Panc1 (cell line): Measurements from ENCODE around the gene NUMBL. TPM values are rescaled to one million over a fixed set of nuclear protein-coding genes. Genes with fewer than 3 reads are reported as not detected.

Source experiments
- ATAC-seq: fragments of 200-7000 bp; cut with Tn5 transposase; 2 replicates; pipeline ENCODE4 v1.9.1; 2020; ENCODE audit warnings: mild to moderate bottlenecking, moderate library complexity
- BruUV-seq: library from RNA; stranded (reverse); fragments of 400-500 nt; replicated peaks from 2 replicates; lab custom pipeline; 2021; lab: Mats Ljungman, UMichigan
- CTCF ChIA-PET: fragments of 300-600 bp; sonication (Branson Sonifier 250); formaldehyde crosslinking; loops from one replicate; lab custom pipeline; 2022; ENCODE audit warnings: antibody characterized with exemption; lab: Charles Lee
- POLR2A ChIA-PET: fragments of 300-600 bp; sonication (Branson Sonifier 250); formaldehyde crosslinking; loops from one replicate; lab custom pipeline; 2022; ENCODE audit warnings: antibody characterized with exemption; lab: Charles Lee
- DNase-seq: peaks from one replicate; pipeline ENCODE4 v3.0.0-alpha.2; 2010; ENCODE audit warnings: low read depth, low spot score
- H3K27ac ChIP-seq: 2 replicates; pipeline ENCODE4 v1.5.1; 2011; ENCODE audit warnings: mild to moderate bottlenecking, low read length, inconsistent platforms
- H3K27me3 ChIP-seq: fragments of 200-500 bp; sonication (Bioruptor generic); 2 replicates; pipeline ENCODE4 v1.6.0; 2014; ENCODE audit warnings: low read length, inconsistent platforms; ENCODE audit not compliant: control insufficient read depth, insufficient read depth
- H3K36me3 ChIP-seq: fragments of 200-500 bp; sonication (Bioruptor generic); 2 replicates; pipeline ENCODE4 v1.5.1; 2014; ENCODE audit warnings: inconsistent platforms, mild to moderate bottlenecking, low read length, moderate library complexity; ENCODE audit not compliant: control insufficient read depth, insufficient read depth
- H3K4me1 ChIP-seq: 2 replicates; pipeline ENCODE4 v1.5.1; 2011; ENCODE audit warnings: inconsistent platforms, mild to moderate bottlenecking, low read length, moderate library complexity; ENCODE audit not compliant: control insufficient read depth, insufficient read depth
- H3K4me3 ChIP-seq, 2 experiments: 2 replicates each; pipeline ENCODE4 v1.5.1; 2011 to 2012; ENCODE audit warnings: low read depth in 2 of 2, low read length in 2 of 2, mild to moderate bottlenecking in 2 of 2, inconsistent platforms in 1 of 2, moderate library complexity in 1 of 2
- H3K9me3 ChIP-seq: fragments of 200-500 bp; sonication (Bioruptor generic); 2 replicates; pipeline ENCODE4 v1.5.1; 2014; ENCODE audit warnings: low read depth, mild to moderate bottlenecking, inconsistent platforms, low read length, moderate library complexity; ENCODE audit not compliant: control insufficient read depth, insufficient read depth
- POLR2AphosphoS5 ChIP-seq: IDR thresholded peaks from 2 replicates; pipeline ENCODE4 v1.6.1; 2012; ENCODE audit warnings: mild to moderate bottlenecking, low read depth, low read length, moderate library complexity
- REST ChIP-seq, 2 experiments: IDR thresholded peaks; 2 replicates each; pipeline ENCODE4 v1.6.1; 2011 to 2012; ENCODE audit warnings: low read depth in 2 of 2, control low read depth in 1 of 2, low read length in 1 of 2, mild to moderate bottlenecking in 1 of 2, moderate library complexity in 1 of 2; ENCODE audit not compliant: insufficient read depth in 1 of 2
- SIN3A ChIP-seq: IDR thresholded peaks from 2 replicates; pipeline ENCODE4 v1.6.1; 2012; ENCODE audit warnings: low read depth, mild to moderate bottlenecking, low read length, moderate library complexity, borderline replicate concordance; ENCODE audit not compliant: insufficient read depth
- TCF7L2 ChIP-seq: IDR thresholded peaks from 2 replicates; pipeline ENCODE4 v1.6.1; 2011; ENCODE audit warnings: mild to moderate bottlenecking, low read depth, low read length, inconsistent platforms
- in situ Hi-C: cut with HindIII; loops from 2 replicates; pipeline ENCODE4 v1.10.0; 2016; ENCODE audit warnings: low sequenced_read_pairs, low pct_unique_long_range_greater_than_20kb
- intact Hi-C: fragments of 100-400 bp; cut with micrococcal nuclease; formaldehyde crosslinking; loops from one replicate; pipeline ENCODE4 v1.10.0; 2022; ENCODE audit not compliant: unreplicated experiment
- total RNA-seq: library from RNA; stranded (reverse); gene quantifications from one replicate; pipeline ENCODE4 v1.2.1, GENCODE V29; 2021; ENCODE audit not compliant: unreplicated experiment
- TF ChIP-seq, protein P1 (sequence below): fragments of 450-650 bp; IDR thresholded peaks from 2 replicates; pipeline ENCODE4 v1.5.1; 2017; ENCODE audit warnings: mild to moderate bottlenecking

NUMBL gene
- total RNA-seq, 1 experiment from 2014 or later = 27.6 TPM

GRCh38 chr19:40716482-40717324 is 26.3 kb upstream of the NUMBL start, which contains the start of the genes COQ8B and ITPKC:
Gene COQ8B (minus strand): TSS chr19:40716886. CDS start chr19:40714632, 2,254 bp downstream.
Gene ITPKC (plus strand): TSS chr19:40717112. CDS start chr19:40717136, 24 bp downstream.
- DNase-seq (peak; percentile 79), ATAC-seq (peak; percentile 78)
- Histone ChIP-seq H3K27me3 (no peaks in the 10 kb centered on the region), H3K4me3 (peak within 1 kb of the TSS; percentile 65 to 77), H3K27ac (peak within 1 kb of the TSS; percentile 88), H3K36me3 (peaks cover 3% of the 10 kb centered on the region; the same call in 1 of the 2 replicates), H3K4me1 (peaks cover 11% of the 10 kb centered on the region), H3K9me3 (no peaks in the 10 kb centered on the region)
- CTCF ChIA-PET = interaction anchor here (0.5 kb wide), 1 partner anchor 412 kb away, joined by 3 read pairs; no protein-coding TSS in a partner anchor
- intact Hi-C loops (no loop called here), in situ Hi-C loops (no loop called here)
- POLR2A ChIA-PET = no interaction called here
- TF ChIP-seq TCF7L2 (0 out of 2 replicates have a peak, but pooled peaks have one; percentile 12), POLR2AphosphoS5 (peak; percentile 23; the same call in 1 of the 2 replicates), SIN3A (peak; percentile 86; the same call in 1 of the 2 replicates), REST (IDR thresholded peaks at IDR 0.05; ENCODE audit: insufficient read depth in 1 of 2, low read depth in 2 of 2, low read length in 1 of 2) (no peak)
- TF ChIP-seq, protein P1, sequence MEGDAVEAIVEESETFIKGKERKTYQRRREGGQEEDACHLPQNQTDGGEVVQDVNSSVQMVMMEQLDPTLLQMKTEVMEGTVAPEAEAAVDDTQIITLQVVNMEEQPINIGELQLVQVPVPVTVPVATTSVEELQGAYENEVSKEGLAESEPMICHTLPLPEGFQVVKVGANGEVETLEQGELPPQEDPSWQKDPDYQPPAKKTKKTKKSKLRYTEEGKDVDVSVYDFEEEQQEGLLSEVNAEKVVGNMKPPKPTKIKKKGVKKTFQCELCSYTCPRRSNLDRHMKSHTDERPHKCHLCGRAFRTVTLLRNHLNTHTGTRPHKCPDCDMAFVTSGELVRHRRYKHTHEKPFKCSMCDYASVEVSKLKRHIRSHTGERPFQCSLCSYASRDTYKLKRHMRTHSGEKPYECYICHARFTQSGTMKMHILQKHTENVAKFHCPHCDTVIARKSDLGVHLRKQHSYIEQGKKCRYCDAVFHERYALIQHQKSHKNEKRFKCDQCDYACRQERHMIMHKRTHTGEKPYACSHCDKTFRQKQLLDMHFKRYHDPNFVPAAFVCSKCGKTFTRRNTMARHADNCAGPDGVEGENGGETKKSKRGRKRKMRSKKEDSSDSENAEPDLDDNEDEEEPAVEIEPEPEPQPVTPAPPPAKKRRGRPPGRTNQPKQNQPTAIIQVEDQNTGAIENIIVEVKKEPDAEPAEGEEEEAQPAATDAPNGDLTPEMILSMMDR = no peak
- BruUV-seq = no TSS peak

DNA sequence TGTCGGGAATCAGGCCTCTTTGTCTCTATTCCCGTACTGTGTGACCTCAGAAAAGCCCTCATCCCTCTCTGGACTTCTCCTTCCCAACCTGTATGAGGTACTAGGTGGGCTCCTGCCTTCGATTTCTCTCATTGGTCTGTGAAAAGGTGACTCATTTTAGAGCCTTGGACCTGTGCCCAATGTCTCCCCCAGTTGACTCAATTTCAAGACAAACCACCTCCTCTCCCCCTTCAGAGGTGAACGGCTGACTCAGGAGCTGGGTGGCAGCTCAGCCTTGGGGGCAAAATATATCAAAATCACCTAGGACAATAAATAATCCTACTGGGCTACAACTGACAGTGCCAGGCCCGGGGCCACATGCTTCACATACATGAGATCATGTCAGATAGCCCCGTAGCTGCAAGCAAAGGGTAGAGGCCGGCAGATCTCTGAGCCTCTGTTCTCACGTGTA is 25.6 kb upstream of the NUMBL start:
- intact Hi-C loops = no loop called here
- TF ChIP-seq POLR2AphosphoS5 (no peak), SIN3A (no peak), REST (IDR thresholded peaks at IDR 0.05; ENCODE audit: insufficient read depth in 1 of 2, low read depth in 2 of 2, low read length in 1 of 2) (no peak), TCF7L2 (no peak)
- TF ChIP-seq, protein P1 = no peak
- BruUV-seq = no TSS peak
- Histone ChIP-seq H3K4me1 (peaks cover 11% of the 10 kb centered on the region), H3K36me3 (peaks cover 3% of the 10 kb centered on the region; the same call in 1 of the 2 replicates), H3K4me3 (peak overlapping the region; percentile 65 to 77), H3K9me3 (no peaks in the 10 kb centered on the region), H3K27ac (peak overlapping the region; percentile 88), H3K27me3 (no peaks in the 10 kb centered on the region)
- ATAC-seq (no peak), DNase-seq (no peak)
- in situ Hi-C loops = no loop called here
- ChIA-PET POLR2A (no interaction called here), CTCF (interaction anchor here (0.5 kb wide), 1 partner anchor 412 kb away, joined by 3 read pairs; no protein-coding TSS in a partner anchor)
